ENCODE measurements around the gene CAPZB.

Gene CAPZB

DNA sequence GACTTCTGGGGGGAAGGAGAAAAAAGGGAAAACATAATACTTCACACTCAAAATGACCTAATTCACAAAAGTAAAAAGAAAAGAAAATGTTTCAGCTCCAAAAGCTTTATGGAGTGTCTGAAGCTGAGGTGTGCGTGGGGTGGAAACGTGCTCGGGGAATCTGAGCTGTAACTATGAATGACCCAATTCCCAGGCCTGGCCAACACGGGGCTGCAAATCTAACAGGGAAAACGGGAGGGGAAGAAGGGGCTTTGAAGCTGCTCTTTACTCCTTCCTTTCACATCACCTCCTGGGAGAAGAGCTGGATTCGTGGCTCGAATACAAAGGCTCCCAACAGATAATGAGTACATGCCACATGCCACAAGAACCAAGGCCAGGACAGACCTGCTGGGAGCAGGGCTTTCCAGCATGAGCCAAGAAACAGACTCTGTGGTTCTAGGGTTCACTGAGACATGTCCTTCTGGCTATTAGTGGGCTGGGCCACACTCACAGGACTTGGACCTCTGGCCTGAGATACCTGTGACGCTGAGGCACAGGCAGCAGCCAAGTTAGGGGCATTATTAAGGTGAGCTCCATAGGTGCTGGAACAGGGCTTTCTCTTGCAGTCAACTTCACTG, 121.7 kb downstream of the CAPZB start:
- DNase-seq, result no peak

DNA sequence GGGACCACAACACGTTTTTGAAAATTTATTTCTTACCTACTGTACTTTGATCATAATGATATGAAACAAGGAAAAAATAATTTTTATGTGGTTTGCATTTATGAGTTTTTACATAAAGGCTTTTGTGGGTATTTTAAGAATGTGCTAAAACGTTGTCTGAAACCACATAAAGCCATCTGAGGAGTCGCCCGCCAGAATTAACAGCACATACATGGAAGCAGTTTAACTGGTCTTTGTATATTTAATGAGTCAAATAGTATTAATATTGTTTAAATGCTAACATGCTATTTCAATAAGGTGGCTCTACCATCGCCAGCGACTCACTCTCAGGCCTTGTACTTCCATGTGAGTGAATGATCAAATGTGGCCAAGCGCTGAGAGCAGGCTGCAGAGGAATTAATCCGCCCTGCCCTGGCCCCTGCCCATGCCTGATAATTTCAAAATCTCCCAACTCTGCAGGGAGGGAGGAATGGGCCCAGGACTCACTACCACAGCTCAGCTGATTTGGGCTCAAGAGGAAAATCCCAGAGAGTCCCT, 123.7 kb downstream of the CAPZB start:
- DNase-seq, result no peak

DNA sequence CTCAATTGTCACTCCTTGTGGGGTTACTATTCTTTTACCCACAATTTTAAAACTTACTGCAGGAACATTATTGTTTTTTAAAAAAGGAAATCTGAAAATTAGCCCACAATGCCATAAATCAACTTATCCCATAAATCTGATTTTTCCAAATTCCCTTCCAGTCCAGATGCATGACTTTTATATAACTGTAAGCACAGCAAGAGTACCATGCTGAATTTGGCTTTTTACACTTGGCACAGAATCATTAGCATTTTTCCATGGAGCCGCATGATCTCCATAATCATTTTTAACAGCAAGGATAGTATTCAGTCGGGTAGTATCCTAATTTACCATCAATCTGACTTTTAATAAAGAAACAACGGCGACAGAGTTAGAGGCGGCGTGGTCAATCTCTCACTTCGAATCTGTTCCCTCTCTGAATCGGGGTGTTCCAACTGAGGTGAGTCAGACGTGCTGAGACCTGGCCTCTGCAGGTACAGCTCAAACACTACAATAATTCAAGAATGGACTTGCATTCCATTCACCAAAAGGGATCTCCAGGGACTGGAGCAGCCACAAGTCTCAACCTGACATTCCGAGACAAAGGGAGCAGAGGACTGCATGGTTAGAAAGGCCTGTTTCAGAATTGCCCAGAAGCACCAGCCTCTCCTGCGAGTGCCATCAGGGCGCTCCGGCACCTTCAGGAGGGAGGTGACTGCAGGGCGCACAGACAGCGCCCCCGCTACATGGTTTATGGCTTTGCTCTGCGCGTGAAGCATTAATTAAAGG, 124.3 kb downstream of the CAPZB start:
- DNase-seq, result no peak

- DNase-seq, result no peak
These were observed 124.9 kb downstream of the CAPZB start for GRCh38 chr1:19360432-19360831.

DNA sequence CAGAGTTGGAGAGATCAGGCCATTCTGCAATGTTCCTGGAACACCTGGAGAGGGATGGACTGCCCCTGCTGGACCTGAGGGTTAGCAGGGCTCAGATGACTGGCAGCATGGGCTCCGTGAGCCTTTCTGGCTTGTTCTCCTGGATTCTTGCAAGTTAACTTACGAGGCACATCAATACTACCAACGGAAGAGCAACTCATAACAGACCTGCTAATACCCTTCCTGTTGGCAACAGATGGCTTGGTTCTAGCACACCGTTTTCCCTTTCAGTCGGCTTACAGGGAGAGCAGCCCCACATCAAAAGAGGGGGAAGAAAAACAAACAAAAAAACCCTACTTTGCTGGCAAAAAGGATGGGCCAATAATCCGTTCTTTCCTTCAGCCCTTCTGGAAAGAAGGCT, 125.3 kb downstream of the CAPZB start:
- no peak for DNase-seq

GRCh38 chr1:19359357-19359756, 126.0 kb downstream of the CAPZB start:
- no peak for DNase-seq

DNA sequence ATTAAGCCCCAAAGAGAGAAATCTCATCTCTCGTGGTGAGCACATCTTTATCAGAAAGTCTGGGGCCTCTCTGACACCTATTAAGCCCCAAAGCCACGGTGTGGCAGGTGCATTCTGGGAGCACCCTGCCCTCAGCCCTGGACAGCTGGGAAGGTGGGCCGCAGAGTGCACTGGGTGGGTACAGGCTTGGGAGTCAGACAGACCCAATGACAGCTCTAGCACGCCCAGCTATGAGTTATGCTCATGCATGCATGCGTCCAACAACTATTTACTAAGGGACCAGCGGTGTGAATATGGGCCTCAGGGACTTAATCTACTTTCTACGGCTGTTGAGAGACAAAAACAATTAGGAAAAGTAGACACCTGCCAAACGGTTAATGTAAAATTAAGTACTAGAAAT, 126.6 kb downstream of the CAPZB start:
- no peak for DNase-seq

DNA sequence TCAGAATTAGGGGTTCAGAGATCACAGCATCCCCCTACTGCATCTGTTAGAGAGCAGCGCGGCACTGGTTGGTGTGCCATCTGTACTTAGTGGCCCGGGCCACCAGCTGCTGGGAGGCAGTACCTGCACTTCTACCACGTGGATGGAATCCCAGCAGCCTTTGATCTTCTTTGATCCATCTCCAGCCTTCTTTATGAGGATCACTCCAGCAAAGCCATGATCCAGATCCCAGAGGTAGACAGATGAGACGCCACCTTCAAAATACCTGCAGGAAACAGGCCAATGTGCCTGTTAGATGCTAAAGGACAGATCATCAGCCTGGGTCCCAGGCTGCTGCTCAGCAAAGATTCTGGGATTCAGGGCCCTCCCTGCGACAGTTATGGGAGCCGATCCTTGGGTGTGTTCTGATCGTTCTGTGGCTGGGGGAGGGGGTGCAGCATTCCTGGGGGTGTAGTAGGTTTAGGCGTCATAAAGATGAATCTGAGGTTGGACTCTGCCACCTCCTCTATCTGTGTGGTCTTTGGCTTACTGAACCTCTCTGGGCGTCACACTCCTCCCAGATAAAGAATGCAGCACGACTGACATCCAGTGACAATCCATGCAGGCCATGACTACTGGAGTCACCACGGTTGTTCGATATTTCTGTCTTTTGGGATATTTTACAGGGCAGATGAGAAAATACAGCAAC, 127.9 kb downstream of the CAPZB start:
- no peak for DNase-seq

DNA sequence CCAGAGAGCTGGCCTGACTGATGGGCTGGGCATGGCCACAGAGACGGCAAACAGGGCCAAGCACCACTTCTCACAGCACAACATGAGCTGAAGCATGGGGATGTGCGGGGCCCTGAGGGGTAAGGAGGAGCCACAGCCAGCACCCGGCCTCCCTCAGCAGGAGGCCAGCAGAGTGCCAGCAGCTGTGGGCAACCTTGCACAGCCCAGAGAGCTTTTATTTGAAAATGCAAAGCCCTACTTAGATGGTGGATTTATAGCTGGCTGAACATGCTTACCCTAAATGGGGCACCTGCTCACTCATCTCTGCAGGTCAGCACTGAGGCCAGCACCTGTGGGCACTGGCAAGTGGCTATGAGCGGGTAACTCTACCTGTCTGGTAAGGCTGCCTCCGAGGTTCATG, 129.1 kb downstream of the CAPZB start:
- DNase-seq, result no peak

- no peak for DNase-seq
These were observed 130.8 kb downstream of the CAPZB start for GRCh38 chr1:19354531-19354981.

DNA sequence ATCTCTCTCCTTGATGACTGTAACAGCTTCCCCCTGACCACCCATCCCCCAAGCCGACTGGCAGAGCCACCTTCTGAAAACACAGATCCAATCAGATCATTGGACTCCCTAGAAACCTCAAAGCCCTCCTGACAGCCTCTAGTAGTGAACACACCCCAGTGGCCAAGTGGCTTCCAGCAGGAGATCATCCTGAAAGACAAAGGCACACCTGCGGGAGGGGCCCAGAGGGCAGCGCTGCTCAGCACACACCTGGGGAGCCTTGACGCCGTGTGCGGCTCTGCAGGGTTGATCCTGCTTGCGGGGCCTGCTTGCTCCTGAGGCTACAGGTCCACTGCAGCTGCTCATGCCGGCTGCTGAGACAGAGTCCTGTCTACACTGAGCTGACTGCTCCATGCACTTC, 131.7 kb downstream of the CAPZB start:
- DNase-seq, result no peak

DNA sequence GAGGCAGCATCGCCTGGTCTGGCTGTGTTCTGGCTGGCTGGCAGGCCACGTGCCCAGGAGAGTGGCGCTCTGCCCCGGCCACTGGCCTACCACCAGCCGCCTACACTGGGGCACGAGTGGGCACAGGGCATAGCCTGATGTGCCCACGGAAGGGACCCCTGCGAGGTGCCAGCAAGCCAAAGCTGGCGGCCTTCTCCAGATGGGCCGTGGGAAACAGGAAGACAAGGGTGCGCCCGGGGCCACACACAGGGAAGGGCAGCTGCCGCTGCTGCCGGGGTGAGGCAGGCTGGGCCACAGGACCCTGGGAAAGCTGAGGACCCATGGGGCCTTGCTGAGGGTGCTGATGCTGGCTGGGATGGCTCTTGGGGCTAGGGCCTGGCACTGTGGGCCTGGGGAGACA, 132.5 kb downstream of the CAPZB start:
- DNase-seq, result no peak

- no peak for DNase-seq
These were observed 133.5 kb downstream of the CAPZB start for GRCh38 chr1:19351873-19352272.

- DNase-seq, result no peak
These were observed 134.8 kb downstream of the CAPZB start for GRCh38 chr1:19350566-19350965.

- DNase-seq, result no peak
These were observed 135.3 kb downstream of the CAPZB start for GRCh38 chr1:19349999-19350398.

- no peak for DNase-seq
These were observed 136.7 kb downstream of the CAPZB start for GRCh38 chr1:19348441-19349198.

GRCh38 chr1:19347533-19348172, 137.7 kb downstream of the CAPZB start:
- DNase-seq, result no peak

GRCh38 chr1:19346026-19346425, 139.3 kb downstream of the CAPZB start:
- no peak for DNase-seq

GRCh38 chr1:19345391-19345790, 139.9 kb downstream of the CAPZB start:
- no peak for DNase-seq

GRCh38 chr1:19344831-19345230, 140.5 kb downstream of the CAPZB start:
- no peak for DNase-seq

DNA sequence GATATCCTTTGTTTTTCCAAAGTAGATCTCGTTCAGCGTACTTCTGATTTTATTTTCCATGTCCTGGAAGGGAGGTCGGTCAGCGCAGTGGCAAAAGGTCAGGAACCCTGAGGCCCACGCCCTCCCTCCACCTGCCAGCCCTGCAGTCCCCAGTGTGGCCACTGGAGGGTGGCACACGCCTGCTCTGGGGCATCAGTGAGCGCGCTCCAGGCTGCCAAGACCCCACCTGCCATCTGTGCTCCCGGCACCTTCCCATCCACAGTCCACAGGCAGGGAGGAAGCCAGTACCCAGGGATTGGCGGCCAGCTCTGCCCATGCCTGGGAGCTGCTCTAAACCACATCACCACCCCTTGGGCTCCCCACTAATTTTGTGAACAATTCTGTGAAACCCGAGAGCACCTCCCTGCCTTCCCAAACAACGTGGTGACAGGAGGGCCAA, 140.9 kb downstream of the CAPZB start:
- peak; percentile 19 to 46 for DNase-seq

DNA sequence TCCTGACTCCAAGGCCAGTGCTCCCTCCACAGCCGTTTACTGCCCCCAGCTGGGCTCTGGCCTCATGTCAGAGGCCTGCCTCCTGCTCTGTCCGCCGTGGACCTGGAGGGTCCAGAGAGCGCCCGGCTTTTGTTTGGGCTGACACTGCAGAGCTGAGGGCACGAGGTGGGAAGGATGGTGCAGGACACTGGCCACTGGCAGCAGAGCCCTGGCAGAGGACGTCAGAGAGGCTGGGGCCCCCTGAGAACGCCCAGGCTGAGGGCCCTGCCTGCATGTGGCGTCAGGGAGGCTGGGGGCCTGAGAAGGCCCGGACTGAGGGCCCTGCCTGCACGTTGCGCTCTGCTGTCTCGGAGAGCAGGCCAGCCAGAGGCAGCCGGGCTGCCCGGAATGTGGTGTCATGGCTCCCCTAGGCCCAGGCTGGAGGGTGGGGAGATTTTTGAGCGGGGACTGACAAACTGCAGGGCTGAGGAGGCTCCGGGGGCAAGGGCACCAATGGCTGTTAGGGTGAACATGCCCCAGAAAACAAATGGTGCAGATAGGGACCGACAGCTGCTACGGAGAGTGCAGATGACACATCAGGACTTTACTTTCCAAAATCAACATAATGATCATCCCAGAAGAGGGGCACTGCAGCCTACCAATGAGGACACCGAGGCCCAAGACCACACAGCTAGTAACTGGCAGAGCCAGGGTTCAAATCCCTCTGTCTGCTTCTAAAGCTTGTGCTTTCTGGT, 141.6 kb downstream of the CAPZB start:
- no peak for DNase-seq

Data from CD4-positive, alpha-beta T cell treated with Interleukin-1 beta for 1 hour (primary cell).